Cardiac muscle cell (in vitro differentiated cells and primary cell): ENCODE data around the gene C17orf107. TPM values are rescaled to one million over a fixed set of nuclear protein-coding genes. Genes with fewer than 3 reads are reported as not detected.
A peak's percentile ranks its signal among the peaks of the same experiment; 100 is the strongest.
"Not testable (repeated sequence)": the region's sequence is repeated elsewhere in the genome, so short reads cannot be mapped to it uniquely, and the experiment has no call there.

Experiments
- DNase-seq, 2 donors: peaks; one replicate each; pipeline versions ENCODE4 v3.0.0 to v3.0.0-alpha.2; 2010 to 2017; ENCODE audit warnings: low read depth in 1 of 2, low spot score in 1 of 2
- H3K27ac ChIP-seq: fragments of 200-600 bp; sonication (generic); 2 replicates; pipeline ENCODE4 v1.5.1; 2016
- H3K27me3 ChIP-seq: fragments of 200-600 bp; sonication (generic); 2 replicates; pipeline ENCODE4 v1.6.0; 2016; ENCODE audit warnings: control low read depth
- H3K36me3 ChIP-seq: fragments of 200-600 bp; sonication (generic); 2 replicates; pipeline ENCODE4 v1.5.1; 2016; ENCODE audit warnings: control low read depth
- H3K4me1 ChIP-seq: fragments of 200-600 bp; sonication (generic); 2 replicates; pipeline ENCODE4 v1.8.1; 2017; ENCODE audit warnings: low read depth, mild to moderate bottlenecking, mixed run types
- H3K4me3 ChIP-seq: fragments of 200-600 bp; sonication (generic); 2 replicates; pipeline ENCODE4 v1.5.1; 2016; ENCODE audit warnings: mild to moderate bottlenecking
- H3K9me3 ChIP-seq: fragments of 200-600 bp; sonication (generic); 2 replicates; pipeline ENCODE4 v1.5.1; 2017; ENCODE audit warnings: low read depth, mild to moderate bottlenecking, control low read depth
- polyA plus RNA-seq: library from polyadenylated mRNA; unstranded; fragments of >200 nt; fragmentation: Nextera tagmentation; extraction: Ambion mirVana; gene quantifications from 2 replicates; pipeline ENCODE4 v1.2.1, GENCODE V29; 2016
- total RNA-seq: library from RNA; depleted of rRNA; stranded (reverse); fragments of >200 nt; gene quantifications from 2 replicates; pipeline ENCODE4 v1.2.3, GENCODE V29; 2016
- TF ChIP-seq, protein P1 (sequence below): IDR thresholded peaks from 2 replicates; pipeline ENCODE4 v1.5.1; 2012; ENCODE audit warnings: low read depth, mild to moderate bottlenecking, low read length

C17orf107 gene
- total and polyA plus RNA-seq, 2 experiments from 2014 or later, result 1.3 to 7.4 TPM

GRCh38 chr17:4908301-4908700 is 9.0 kb downstream of the C17orf107 start:
- Histone ChIP-seq H3K4me1 (no peaks in the 10 kb centered on the region), H3K9me3 (no peaks in the 10 kb centered on the region), H3K36me3 (no peaks in the 10 kb centered on the region), H3K27me3 (no peaks in the 10 kb centered on the region), H3K27ac (no peak overlapping the region), H3K4me3 (no peak overlapping the region)
- DNase-seq, result no peak
- TF ChIP-seq, protein P1, sequence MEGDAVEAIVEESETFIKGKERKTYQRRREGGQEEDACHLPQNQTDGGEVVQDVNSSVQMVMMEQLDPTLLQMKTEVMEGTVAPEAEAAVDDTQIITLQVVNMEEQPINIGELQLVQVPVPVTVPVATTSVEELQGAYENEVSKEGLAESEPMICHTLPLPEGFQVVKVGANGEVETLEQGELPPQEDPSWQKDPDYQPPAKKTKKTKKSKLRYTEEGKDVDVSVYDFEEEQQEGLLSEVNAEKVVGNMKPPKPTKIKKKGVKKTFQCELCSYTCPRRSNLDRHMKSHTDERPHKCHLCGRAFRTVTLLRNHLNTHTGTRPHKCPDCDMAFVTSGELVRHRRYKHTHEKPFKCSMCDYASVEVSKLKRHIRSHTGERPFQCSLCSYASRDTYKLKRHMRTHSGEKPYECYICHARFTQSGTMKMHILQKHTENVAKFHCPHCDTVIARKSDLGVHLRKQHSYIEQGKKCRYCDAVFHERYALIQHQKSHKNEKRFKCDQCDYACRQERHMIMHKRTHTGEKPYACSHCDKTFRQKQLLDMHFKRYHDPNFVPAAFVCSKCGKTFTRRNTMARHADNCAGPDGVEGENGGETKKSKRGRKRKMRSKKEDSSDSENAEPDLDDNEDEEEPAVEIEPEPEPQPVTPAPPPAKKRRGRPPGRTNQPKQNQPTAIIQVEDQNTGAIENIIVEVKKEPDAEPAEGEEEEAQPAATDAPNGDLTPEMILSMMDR, result no peak

DNA sequence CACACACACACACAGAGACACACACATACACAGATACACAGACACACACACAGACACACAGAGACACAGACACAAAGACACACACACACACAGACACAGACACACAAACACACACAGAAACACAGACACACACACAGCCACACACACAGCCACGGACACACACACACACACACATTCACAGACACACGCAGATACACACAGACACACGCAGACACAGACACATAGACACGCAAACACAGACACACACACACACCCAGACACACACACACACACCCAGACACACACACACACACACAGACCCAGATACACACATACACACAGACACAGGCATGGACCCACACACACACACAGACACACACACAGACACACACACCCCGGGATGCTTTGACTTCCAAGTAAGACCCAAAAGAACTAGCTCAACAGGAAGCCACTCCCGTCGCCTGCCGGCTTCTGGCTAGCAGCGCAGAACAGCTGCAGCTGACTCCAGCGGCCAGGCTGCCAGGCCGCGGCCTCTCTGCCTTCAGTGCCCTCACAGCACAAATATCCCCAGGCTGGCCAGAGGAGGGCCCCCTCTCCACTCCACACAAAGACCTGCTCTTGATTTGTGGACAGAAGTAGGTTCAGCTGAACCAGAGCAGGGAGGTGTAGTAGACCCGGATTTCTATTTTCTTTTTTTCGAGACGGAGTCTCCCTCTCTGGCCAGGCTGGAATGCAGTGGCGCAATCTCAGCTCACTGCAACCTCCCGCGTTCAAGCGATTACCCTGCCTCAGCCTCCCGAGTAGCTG is 9.6 kb downstream of the C17orf107 start:
- no peaks in the 10 kb centered on the region for H3K4me1 ChIP-seq
- TF ChIP-seq, protein P1, result peak; percentile 88
- H3K27ac ChIP-seq, result peak overlapping the region; percentile 24
- no peaks in the 10 kb centered on the region for H3K27me3 ChIP-seq
- no peaks in the 10 kb centered on the region for H3K9me3 ChIP-seq
- no peaks in the 10 kb centered on the region for H3K36me3 ChIP-seq
- DNase-seq, result peak; percentile 91 to 98
- no peak overlapping the region for H3K4me3 ChIP-seq

- no peaks in the 10 kb centered on the region for H3K4me1 ChIP-seq
- no peak overlapping the region for H3K27ac ChIP-seq
- TF ChIP-seq, protein P1, result no peak
- H3K4me3 ChIP-seq, result no peak overlapping the region
- no peaks in the 10 kb centered on the region for H3K9me3 ChIP-seq
- H3K27me3 ChIP-seq, result no peaks in the 10 kb centered on the region
- H3K36me3 ChIP-seq, result no peaks in the 10 kb centered on the region
- DNase-seq, result no peak
These were observed 14.7 kb downstream of the C17orf107 start for GRCh38 chr17:4913994-4914393.

DNA sequence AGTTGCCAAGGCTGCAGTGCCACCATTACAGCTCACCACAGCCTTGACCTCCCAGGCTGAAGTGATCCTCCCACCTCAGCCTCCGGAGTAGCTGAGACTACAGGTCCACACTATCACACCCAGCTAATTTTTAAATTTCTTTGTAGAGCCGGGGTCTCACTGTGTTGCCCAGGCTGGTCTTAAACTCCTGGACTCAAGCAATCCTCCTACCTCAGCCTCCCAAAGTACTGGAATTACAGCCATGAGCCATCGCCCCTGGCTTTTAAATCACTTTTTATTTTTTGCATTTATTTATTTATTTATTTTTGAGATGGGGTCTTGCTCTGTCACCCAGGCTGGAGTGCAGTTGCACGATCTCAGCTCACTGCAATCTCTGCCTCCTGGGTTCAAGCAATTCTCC is 15.2 kb downstream of the C17orf107 start:
- not testable (repeated sequence) for H3K27me3 ChIP-seq, DNase-seq, H3K4me1 ChIP-seq, H3K9me3 ChIP-seq, H3K27ac ChIP-seq, H3K4me3 ChIP-seq, H3K36me3 ChIP-seq

DNA sequence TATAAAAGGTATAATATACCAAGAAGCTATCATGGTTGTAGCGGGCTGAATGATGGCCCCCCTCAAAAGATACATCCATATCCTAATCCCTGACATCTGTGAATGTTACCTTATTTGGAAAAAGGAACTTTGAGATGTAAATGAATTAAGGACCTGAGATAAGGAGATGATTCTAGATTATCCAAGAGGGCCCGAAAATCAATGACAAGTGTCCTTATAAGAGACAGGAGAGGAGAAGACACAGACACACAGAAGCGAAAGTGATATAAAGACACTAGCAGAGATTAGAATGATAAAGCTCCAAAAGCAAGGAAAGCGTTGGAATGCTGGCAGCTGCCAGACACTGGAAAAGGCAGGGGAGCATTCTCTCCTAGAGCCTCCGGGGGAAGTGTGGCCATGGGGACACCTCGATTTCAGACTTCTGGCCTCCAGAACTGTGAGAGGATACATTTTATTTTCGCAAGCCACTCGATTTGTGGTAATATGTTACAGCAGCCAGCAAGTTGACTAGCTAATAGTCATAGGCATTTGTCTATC is 20.2 kb downstream of the C17orf107 start:
- peaks cover 7% of the 10 kb centered on the region for H3K4me1 ChIP-seq
- H3K27me3 ChIP-seq, result no peaks in the 10 kb centered on the region
- H3K9me3 ChIP-seq, result no peaks in the 10 kb centered on the region
- peak overlapping the region; percentile 48 for H3K27ac ChIP-seq
- H3K4me3 ChIP-seq, result no peak overlapping the region
- no peak for DNase-seq
- no peaks in the 10 kb centered on the region for H3K36me3 ChIP-seq
- TF ChIP-seq, protein P1, result no peak

GRCh38 chr17:4920351-4921048 is 21.2 kb downstream of the C17orf107 start:
- Histone ChIP-seq H3K4me1 (peaks cover 7% of the 10 kb centered on the region), H3K36me3 (no peaks in the 10 kb centered on the region), H3K4me3 (no peak overlapping the region), H3K9me3 (no peaks in the 10 kb centered on the region), H3K27me3 (no peaks in the 10 kb centered on the region), H3K27ac (no peak overlapping the region)
- TF ChIP-seq, protein P1, result no peak
- peak in 1 of 2 donors; percentile 78 for DNase-seq
